GM12873 (cell line): Measurements from ENCODE around the gene FMO4.

ENCODE experiments used
- TF ChIP-seq, protein P1 (sequence below): IDR thresholded peaks from 2 replicates; pipeline ENCODE4 v1.5.1; 2012; ENCODE audit warnings: low read depth, mild to moderate bottlenecking, moderate library complexity, low read length, control low read depth; ENCODE audit not compliant: insufficient read depth; ENCODE audit errors: missing control alignments

Gene FMO4

GRCh38 chr1:171298696-171299095 is 15.3 kb upstream of the FMO4 start:
- TF ChIP-seq, protein P1, sequence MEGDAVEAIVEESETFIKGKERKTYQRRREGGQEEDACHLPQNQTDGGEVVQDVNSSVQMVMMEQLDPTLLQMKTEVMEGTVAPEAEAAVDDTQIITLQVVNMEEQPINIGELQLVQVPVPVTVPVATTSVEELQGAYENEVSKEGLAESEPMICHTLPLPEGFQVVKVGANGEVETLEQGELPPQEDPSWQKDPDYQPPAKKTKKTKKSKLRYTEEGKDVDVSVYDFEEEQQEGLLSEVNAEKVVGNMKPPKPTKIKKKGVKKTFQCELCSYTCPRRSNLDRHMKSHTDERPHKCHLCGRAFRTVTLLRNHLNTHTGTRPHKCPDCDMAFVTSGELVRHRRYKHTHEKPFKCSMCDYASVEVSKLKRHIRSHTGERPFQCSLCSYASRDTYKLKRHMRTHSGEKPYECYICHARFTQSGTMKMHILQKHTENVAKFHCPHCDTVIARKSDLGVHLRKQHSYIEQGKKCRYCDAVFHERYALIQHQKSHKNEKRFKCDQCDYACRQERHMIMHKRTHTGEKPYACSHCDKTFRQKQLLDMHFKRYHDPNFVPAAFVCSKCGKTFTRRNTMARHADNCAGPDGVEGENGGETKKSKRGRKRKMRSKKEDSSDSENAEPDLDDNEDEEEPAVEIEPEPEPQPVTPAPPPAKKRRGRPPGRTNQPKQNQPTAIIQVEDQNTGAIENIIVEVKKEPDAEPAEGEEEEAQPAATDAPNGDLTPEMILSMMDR, result no peak

GRCh38 chr1:171299342-171299741 is 14.6 kb upstream of the FMO4 start:
- TF ChIP-seq, protein P1, result no peak

DNA sequence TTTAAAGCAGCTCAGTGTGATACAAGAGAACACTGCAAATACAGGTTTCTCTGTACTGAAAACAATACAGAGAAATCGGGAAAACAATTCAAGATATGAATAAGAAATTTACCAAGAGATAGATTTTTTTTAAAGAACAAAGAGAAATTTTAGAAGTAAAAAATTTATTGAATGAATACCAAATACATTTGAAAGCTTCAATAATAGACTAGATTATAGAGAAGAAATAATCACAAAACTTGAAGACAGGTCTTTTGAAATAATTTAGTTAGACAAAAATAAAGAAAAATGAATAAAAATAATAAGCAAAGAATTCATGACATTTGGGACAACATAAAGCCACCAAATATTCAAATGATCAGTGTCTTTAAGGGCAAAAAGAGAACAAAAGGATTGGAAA is 13.6 kb upstream of the FMO4 start:
- TF ChIP-seq, protein P1, result no peak

DNA sequence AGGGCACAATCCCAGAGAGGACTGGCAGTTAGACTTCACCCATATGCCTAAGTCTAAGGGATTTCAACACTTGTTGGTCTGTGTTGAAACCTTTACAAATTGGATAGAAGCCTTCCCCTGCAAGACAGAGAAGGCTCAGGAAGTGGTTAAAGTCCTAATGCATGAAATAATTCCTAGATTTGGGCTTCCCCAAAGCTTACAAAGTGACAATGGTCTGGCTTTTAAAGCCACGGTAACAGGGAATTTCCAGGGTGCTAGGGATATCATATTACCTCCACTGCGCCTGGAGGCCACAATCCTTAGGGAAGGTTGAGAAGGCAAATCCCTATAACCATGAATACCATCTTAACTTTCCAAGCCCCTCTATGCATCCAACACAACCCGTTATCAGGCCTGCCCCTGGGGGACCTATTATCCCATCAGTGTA is 3.3 kb upstream of the FMO4 start:
- TF ChIP-seq, protein P1, result no peak

DNA sequence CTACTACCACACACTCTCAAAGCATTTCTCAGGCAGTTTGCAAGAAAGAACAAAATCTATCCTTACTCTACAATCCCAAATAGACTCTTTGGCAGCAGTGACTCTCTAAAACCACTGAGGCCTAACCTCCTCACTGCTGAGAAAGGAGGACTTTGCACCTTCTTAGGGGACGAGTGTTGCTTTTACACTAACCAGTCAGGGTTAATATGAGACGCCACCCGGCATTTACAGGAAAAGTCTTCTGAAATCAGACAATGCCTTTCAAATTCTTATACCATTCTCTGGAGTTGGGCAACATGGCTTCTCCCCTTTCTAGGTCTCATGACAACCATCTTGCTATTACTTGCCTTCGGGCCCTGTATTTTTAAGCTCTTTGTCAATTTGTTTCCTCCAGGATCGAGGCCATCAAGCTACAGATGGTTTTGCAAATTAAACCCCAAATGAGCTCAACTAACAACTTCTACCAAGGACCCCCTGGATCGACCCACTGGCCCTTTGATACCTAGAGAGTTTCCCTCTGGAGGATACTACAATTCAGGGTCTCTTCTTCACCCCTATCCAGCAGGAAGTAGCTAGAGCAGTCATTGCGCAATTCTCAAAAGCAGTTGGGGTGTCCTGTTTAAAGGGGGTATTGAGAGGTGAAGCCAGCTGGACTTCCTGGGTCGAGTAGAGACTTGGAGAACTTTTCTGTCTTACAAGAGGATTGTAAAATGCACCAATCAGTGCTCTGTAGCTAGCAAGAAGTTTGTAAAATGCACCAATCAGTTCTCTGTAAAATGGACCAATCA is 2.0 kb upstream of the FMO4 start:
- TF ChIP-seq, protein P1, result no peak

DNA sequence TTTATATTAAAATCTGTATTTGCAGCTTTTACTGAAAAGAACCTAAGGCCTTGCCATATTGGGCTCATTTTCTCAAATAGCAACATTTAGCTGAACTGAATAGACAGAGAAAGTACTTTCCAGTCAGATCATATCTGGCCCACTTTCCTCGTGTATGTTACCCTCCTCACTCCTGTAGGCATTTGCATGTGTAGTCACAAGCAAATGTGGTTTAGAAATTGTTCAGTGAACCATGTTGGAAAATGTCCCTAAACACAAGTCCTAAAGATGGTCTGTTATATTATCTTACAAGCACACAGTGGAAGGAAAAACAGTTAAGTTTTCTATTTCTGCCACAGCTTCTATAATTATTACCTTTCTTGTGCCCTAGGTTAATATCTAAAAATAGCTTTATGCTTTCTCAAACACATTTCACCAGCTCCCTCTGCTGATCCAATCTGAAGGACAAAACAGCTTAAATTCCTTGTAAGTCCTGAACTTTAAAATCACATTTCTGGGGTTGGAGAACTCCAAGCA is 606 bp upstream of the FMO4 start:
- TF ChIP-seq, protein P1, result no peak

- TF ChIP-seq, protein P1, result no peak
These were observed 15.3 kb downstream of the FMO4 start for GRCh38 chr1:171329251-171329650.
